Omental fat pad (tissue), 4 donors: ENCODE results near the gene RTN4RL1. TPM values are rescaled to one million over a fixed set of nuclear protein-coding genes. Genes with fewer than 3 reads are reported as not detected.
A peak's percentile ranks its signal among the peaks of the same experiment; 100 is the strongest.

ENCODE experiments used
- ATAC-seq: fragments of 150-250 bp; one replicate; pipeline ENCODE4 v1.9.1; 2016; ENCODE audit warnings: mild to moderate bottlenecking, moderate library complexity; ENCODE audit not compliant: low FRiP score
- DNase-seq: peaks from one replicate; pipeline ENCODE4 v3.0.0-alpha.2; 2019; ENCODE audit warnings: low spot score
- total RNA-seq, 4 donors: library from RNA; depleted of rRNA; stranded (reverse); fragments of >200 nt; gene quantifications; one replicate each; pipeline ENCODE4 v1.1.0, GENCODE V29; 2016
- TF ChIP-seq, protein P1 (sequence below), 3 donors: fragments of 450-650 bp; IDR thresholded peaks; one replicate each; pipeline ENCODE4 v1.5.1; 2016 to 2017; ENCODE audit warnings: antibody characterized with exemption in 3 of 3, mild to moderate bottlenecking in 3 of 3, moderate library complexity in 2 of 3

Gene RTN4RL1
- total RNA-seq, 4 donors from 2014 or later, result 4.5 to 5.2 (median 4.6) TPM

DNA sequence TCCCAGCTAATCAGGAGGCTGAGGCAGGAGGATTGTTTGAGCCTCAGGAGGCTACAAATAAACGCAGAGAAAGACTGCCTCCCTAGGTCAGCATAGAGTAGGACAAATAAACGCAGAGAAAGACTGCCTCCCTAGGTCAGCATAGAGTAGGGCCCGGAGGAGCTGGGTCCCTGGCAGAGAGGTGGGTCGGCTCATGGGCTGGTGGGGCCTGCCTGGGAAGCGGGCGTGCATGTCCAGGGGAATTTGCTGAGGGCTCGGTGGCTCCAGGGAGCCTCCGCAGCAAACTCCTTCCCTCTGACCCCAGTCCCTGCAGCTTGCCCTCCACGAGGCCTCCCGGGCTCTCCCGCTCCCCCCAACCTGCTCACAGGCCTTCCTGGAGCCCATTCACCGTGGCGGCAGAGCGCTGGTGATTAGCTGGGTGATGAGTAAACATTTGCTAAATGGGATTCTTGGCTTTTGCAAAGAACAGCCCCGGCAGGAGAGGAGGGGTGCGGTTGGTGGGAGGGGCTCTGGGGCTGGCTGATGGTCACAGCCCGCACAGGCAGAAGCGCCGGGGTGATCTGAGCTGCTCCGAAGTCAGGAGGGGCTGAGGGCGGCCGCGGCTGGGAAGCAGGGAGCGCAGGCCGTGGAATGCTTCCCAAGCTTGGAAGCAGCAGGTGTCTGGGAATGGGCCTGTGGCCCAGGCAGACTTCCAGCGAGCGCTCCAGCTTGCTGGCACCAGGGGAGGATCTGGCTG is 93.1 kb downstream of the RTN4RL1 start:
- TF ChIP-seq, protein P1, sequence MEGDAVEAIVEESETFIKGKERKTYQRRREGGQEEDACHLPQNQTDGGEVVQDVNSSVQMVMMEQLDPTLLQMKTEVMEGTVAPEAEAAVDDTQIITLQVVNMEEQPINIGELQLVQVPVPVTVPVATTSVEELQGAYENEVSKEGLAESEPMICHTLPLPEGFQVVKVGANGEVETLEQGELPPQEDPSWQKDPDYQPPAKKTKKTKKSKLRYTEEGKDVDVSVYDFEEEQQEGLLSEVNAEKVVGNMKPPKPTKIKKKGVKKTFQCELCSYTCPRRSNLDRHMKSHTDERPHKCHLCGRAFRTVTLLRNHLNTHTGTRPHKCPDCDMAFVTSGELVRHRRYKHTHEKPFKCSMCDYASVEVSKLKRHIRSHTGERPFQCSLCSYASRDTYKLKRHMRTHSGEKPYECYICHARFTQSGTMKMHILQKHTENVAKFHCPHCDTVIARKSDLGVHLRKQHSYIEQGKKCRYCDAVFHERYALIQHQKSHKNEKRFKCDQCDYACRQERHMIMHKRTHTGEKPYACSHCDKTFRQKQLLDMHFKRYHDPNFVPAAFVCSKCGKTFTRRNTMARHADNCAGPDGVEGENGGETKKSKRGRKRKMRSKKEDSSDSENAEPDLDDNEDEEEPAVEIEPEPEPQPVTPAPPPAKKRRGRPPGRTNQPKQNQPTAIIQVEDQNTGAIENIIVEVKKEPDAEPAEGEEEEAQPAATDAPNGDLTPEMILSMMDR (IDR thresholded peaks at IDR 0.05), result no peak
- ATAC-seq (peak; percentile 81), DNase-seq (no peak)

DNA sequence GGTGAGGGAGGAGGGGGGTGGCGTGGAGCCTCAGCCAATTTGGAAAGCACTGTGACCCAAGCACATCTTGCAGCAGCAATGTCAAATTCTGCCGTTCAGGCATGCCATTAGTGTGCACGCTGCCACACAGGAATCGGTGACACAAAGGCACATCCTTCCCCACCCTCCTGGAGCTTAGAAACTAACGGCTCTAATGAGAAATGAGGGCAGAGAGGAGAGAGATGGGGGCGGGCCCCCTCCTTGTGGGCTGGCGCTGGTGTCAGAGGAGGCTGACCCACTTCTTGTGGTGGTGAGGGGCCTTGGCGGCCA is 94.8 kb downstream of the RTN4RL1 start:
- ATAC-seq (no peak), DNase-seq (no peak)
- TF ChIP-seq, protein P1 (IDR thresholded peaks at IDR 0.05), result no peak

GRCh38 chr17:1928976-1929375 is 96.2 kb downstream of the RTN4RL1 start:
- DNase-seq (no peak), ATAC-seq (no peak)
- TF ChIP-seq, protein P1 (IDR thresholded peaks at IDR 0.05), result no peak

DNA sequence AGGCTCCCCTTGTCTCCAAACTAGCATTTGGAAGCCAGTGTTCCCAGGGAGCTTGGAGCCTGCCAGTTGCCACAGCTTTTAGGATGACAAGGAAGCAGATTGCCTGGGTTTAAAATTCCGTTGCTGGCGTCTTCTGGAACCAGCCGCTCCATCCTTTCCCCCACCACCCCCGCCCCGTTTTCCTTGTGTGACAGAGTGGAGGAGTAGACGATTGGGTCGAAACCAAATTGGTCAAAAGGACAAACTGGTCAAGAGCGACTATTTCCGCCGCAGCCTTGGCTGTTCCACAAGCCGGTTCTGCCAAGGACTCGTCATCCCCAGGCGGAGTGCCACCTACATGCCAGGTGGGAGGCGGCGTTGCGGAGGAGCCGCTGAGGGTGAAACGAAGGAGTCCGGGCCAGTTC is 104.2 kb downstream of the RTN4RL1 start:
- ATAC-seq (no peak), DNase-seq (no peak)
- TF ChIP-seq, protein P1 (IDR thresholded peaks at IDR 0.05), result no peak

DNA sequence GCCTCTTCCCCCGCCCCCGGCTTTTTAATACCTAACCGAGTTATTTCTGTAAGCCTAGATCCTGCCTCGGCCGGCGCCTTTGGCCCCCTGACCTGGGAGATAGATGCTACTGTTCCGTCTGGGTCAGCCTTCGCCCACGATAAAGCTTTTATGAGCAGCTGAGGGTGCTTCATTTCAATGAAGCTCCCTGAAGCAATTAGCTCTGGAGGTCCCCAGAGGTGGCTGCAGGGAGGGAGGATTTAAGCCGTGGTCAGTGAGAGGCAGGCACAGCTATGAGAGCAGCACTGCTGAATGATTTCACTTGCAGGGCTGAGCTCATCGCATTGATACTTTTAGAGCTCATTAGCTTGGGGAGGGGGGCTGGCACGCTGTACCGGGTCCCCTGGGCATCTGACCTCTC is 105.9 kb downstream of the RTN4RL1 start:
- ATAC-seq, result no peak
- TF ChIP-seq, protein P1 (IDR thresholded peaks at IDR 0.05), result no peak

GRCh38 chr17:1918346-1919162 is 106.6 kb downstream of the RTN4RL1 start:
- TF ChIP-seq, protein P1 (IDR thresholded peaks at IDR 0.05), result no peak
- ATAC-seq (no peak), DNase-seq (no peak)

More for the DNA sequence above, 105.9 kb downstream of the RTN4RL1 start:
- no peak for DNase-seq
